GM23338 (cell line): Measurements from ENCODE around the gene RTEL1. TPM values are rescaled to one million over a fixed set of nuclear protein-coding genes. Genes with fewer than 3 reads are reported as not detected.

ENCODE experiments used
- ATAC-seq: fragments of 200-7000 bp; cut with Tn5 transposase; 3 replicates; pipeline ENCODE4 v1.9.1; 2020
- DNase-seq: peaks from one replicate; pipeline ENCODE4 v3.0.0-alpha.2; 2015; ENCODE audit warnings: low spot score
- H2AFZ ChIP-seq: fragments of 200-600 bp; sonication (generic); 2 replicates; pipeline ENCODE4 v1.8.0; 2016; ENCODE audit warnings: antibody characterized with exemption, mild to moderate bottlenecking, moderate library complexity
- H3F3A ChIP-seq: fragments of 200-600 bp; sonication (generic); replicated peaks from 2 replicates; pipeline ENCODE4 v1.8.0; 2017; ENCODE audit warnings: antibody characterized with exemption, mixed run types, low read depth
- H3K27ac ChIP-seq: fragments of 200-600 bp; sonication (generic); 2 replicates; pipeline ENCODE4 v1.6.1; 2016; ENCODE audit warnings: low read depth
- H3K27me3 ChIP-seq: fragments of 200-600 bp; sonication (generic); 2 replicates; pipeline ENCODE4 v1.8.0; 2016; ENCODE audit warnings: mild to moderate bottlenecking, mixed run types, moderate library complexity; ENCODE audit not compliant: insufficient read depth
- H3K36me3 ChIP-seq: fragments of 200-600 bp; sonication (generic); 2 replicates; pipeline ENCODE4 v1.8.0; 2016; ENCODE audit warnings: mild to moderate bottlenecking; ENCODE audit not compliant: insufficient read depth
- H3K4me1 ChIP-seq: fragments of 200-600 bp; sonication (generic); 2 replicates; pipeline ENCODE4 v1.8.0; 2016; ENCODE audit warnings: mild to moderate bottlenecking, moderate library complexity; ENCODE audit not compliant: insufficient read depth
- H3K4me2 ChIP-seq: fragments of 200-600 bp; sonication (generic); 2 replicates; pipeline ENCODE4 v1.7.1; 2017; ENCODE audit warnings: mixed run types
- H3K4me3 ChIP-seq: fragments of 200-600 bp; sonication (generic); 2 replicates; pipeline ENCODE4 v1.6.1; 2016; ENCODE audit warnings: mixed run types
- H3K79me2 ChIP-seq: fragments of 200-600 bp; sonication (generic); replicated peaks from 2 replicates; pipeline ENCODE4 v1.8.0; 2017; ENCODE audit warnings: mild to moderate bottlenecking; ENCODE audit not compliant: insufficient read depth
- H3K9me2 ChIP-seq: fragments of 200-600 bp; sonication (generic); 2 replicates; pipeline ENCODE4 v1.8.0; 2017; ENCODE audit not compliant: insufficient read depth
- H4K20me1 ChIP-seq: fragments of 200-600 bp; sonication (generic); replicated peaks from 2 replicates; pipeline ENCODE4 v1.8.0; 2017; ENCODE audit warnings: mild to moderate bottlenecking; ENCODE audit not compliant: insufficient read depth
- H3K27ac Mint-ChIP-seq: 2 replicates; pipeline ENCODE4 v1.8.0; 2020; ENCODE audit warnings: inconsistent platforms, mild to moderate bottlenecking, moderate library complexity, mixed read lengths
- H3K27me3 Mint-ChIP-seq: 3 replicates; pipeline ENCODE4 v1.8.0; 2022; ENCODE audit warnings: low read depth, mild to moderate bottlenecking, moderate library complexity, mixed read lengths, inconsistent platforms; ENCODE audit not compliant: insufficient read depth, poor library complexity
- H3K36me3 Mint-ChIP-seq: 3 replicates; pipeline ENCODE4 v1.8.0; 2021; ENCODE audit warnings: low read depth, mild to moderate bottlenecking, inconsistent platforms, moderate library complexity, mixed read lengths
- H3K4me1 Mint-ChIP-seq: 3 replicates; pipeline ENCODE4 v1.8.0; 2020; ENCODE audit warnings: mild to moderate bottlenecking, inconsistent platforms, mixed read lengths
- H3K4me3 Mint-ChIP-seq: 3 replicates; pipeline ENCODE4 v1.8.0; 2021; ENCODE audit warnings: moderate library complexity, mild to moderate bottlenecking, inconsistent platforms, mixed read lengths
- H3K9me3 Mint-ChIP-seq: 3 replicates; pipeline ENCODE4 v1.8.0; 2020; ENCODE audit warnings: moderate library complexity, mild to moderate bottlenecking, inconsistent platforms, mixed read lengths
- CREB1 ChIP-seq: fragments of 250-450 bp; sonication (Bioruptor Pico); IDR thresholded peaks from 2 replicates; pipeline ENCODE4 v1.5.0; 2020; ENCODE audit warnings: low read depth, mild to moderate bottlenecking, moderate library complexity
- EZH2phosphoT487 ChIP-seq: fragments of 200-600 bp; sonication (generic); IDR thresholded peaks from one replicate; pipeline ENCODE4 v1.8.1; 2018; ENCODE audit warnings: antibody characterized with exemption; ENCODE audit not compliant: unreplicated experiment
- JUNB ChIP-seq: IDR thresholded peaks from one replicate; pipeline ENCODE4 v1.6.1; 2016; ENCODE audit warnings: antibody characterized with exemption; ENCODE audit not compliant: unreplicated experiment
- NANOG ChIP-seq: IDR thresholded peaks from 2 replicates; pipeline ENCODE4 v1.6.1; 2016; ENCODE audit warnings: antibody characterized with exemption, borderline replicate concordance
- polyA plus RNA-seq: library from polyadenylated mRNA; unstranded; fragments of >200 nt; fragmentation: Nextera tagmentation; extraction: Ambion mirVana; gene quantifications from 2 replicates; pipeline ENCODE4 v1.2.1, GENCODE V29; 2016
- total RNA-seq: library from RNA; depleted of rRNA; stranded (reverse); fragments of >200 nt; shearing (Covaris generic); gene quantifications from 2 replicates; pipeline ENCODE4 v1.2.3, GENCODE V29; 2014
- TF ChIP-seq, protein P1 (sequence below): fragments of 250-450 bp; sonication (Bioruptor Pico); IDR thresholded peaks from 2 replicates; pipeline ENCODE4 v1.5.0; 2020; ENCODE audit warnings: mild to moderate bottlenecking, moderate library complexity
- TF ChIP-seq, protein P2 (sequence below), 2 experiments: fragments of 200-600 bp in 1 of 2; sonication (generic) in 1 of 2; conservative IDR thresholded peaks; 2 replicates each; pipeline versions ENCODE4 v1.5.1 to v1.6.1; 2016 to 2017; ENCODE audit warnings: antibody characterized with exemption in 2 of 2, low read depth in 2 of 2, mild to moderate bottlenecking in 2 of 2, moderate library complexity in 1 of 2
- TF ChIP-seq, protein P3 (sequence below): IDR thresholded peaks from 2 replicates; pipeline ENCODE4 v1.6.1; 2016; ENCODE audit warnings: antibody characterized with exemption

The RTEL1 gene
- total and polyA plus RNA-seq, 2 experiments from 2014 or later, result 14.2 to 34.5 TPM

DNA sequence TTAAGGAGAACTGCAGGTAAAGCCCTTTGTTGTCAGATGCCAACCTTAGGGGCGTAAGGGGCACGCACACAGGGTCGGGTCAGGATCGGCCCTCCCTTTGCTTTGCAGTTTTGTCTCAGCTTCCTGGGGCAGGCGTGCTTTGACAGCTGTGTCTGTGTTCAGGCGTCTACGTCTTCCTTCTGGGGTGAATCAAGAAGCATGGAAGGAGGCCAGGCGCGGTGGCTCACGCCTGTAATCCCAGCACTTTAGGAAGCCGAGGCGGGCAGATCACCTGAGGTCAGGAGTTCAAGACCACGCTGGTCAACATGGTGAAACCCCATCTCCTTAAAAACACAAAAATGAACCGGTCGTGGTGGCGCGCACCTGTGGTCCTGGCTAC is 51.0 kb downstream of the RTEL1 start:
- TF ChIP-seq, protein P1, sequence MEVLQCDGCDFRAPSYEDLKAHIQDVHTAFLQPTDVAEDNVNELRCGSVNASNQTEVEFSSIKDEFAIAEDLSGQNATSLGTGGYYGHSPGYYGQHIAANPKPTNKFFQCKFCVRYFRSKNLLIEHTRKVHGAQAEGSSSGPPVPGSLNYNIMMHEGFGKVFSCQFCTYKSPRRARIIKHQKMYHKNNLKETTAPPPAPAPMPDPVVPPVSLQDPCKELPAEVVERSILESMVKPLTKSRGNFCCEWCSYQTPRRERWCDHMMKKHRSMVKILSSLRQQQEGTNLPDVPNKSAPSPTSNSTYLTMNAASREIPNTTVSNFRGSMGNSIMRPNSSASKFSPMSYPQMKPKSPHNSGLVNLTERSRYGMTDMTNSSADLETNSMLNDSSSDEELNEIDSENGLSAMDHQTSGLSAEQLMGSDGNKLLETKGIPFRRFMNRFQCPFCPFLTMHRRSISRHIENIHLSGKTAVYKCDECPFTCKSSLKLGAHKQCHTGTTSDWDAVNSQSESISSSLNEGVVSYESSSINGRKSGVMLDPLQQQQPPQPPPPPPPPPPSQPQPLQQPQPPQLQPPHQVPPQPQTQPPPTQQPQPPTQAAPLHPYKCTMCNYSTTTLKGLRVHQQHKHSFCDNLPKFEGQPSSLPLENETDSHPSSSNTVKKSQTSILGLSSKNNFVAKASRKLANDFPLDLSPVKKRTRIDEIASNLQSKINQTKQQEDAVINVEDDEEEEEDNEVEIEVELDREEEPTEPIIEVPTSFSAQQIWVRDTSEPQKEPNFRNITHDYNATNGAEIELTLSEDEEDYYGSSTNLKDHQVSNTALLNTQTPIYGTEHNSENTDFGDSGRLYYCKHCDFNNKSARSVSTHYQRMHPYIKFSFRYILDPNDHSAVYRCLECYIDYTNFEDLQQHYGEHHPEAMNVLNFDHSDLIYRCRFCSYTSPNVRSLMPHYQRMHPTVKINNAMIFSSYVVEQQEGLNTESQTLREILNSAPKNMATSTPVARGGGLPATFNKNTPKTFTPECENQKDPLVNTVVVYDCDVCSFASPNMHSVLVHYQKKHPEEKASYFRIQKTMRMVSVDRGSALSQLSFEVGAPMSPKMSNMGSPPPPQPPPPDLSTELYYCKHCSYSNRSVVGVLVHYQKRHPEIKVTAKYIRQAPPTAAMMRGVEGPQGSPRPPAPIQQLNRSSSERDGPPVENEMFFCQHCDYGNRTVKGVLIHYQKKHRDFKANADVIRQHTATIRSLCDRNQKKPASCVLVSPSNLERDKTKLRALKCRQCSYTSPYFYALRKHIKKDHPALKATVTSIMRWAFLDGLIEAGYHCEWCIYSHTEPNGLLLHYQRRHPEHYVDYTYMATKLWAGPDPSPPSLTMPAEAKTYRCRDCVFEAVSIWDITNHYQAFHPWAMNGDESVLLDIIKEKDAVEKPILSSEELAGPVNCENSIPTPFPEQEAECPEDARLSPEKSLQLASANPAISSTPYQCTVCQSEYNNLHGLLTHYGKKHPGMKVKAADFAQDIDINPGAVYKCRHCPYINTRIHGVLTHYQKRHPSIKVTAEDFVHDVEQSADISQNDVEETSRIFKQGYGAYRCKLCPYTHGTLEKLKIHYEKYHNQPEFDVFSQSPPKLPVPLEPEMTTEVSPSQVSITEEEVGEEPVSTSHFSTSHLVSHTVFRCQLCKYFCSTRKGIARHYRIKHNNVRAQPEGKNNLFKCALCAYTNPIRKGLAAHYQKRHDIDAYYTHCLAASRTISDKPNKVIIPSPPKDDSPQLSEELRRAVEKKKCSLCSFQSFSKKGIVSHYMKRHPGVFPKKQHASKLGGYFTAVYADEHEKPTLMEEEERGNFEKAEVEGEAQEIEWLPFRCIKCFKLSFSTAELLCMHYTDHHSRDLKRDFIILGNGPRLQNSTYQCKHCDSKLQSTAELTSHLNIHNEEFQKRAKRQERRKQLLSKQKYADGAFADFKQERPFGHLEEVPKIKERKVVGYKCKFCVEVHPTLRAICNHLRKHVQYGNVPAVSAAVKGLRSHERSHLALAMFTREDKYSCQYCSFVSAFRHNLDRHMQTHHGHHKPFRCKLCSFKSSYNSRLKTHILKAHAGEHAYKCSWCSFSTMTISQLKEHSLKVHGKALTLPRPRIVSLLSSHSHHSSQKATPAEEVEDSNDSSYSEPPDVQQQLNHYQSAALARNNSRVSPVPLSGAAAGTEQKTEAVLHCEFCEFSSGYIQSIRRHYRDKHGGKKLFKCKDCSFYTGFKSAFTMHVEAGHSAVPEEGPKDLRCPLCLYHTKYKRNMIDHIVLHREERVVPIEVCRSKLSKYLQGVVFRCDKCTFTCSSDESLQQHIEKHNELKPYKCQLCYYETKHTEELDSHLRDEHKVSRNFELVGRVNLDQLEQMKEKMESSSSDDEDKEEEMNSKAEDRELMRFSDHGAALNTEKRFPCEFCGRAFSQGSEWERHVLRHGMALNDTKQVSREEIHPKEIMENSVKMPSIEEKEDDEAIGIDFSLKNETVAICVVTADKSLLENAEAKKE (CRISPR knock-in tag), result no peak
- no peak for TF ChIP-seq EZH2phosphoT487
- no peak for TF ChIP-seq NANOG
- no peak for TF ChIP-seq JUNB
- TF ChIP-seq, protein P2, sequence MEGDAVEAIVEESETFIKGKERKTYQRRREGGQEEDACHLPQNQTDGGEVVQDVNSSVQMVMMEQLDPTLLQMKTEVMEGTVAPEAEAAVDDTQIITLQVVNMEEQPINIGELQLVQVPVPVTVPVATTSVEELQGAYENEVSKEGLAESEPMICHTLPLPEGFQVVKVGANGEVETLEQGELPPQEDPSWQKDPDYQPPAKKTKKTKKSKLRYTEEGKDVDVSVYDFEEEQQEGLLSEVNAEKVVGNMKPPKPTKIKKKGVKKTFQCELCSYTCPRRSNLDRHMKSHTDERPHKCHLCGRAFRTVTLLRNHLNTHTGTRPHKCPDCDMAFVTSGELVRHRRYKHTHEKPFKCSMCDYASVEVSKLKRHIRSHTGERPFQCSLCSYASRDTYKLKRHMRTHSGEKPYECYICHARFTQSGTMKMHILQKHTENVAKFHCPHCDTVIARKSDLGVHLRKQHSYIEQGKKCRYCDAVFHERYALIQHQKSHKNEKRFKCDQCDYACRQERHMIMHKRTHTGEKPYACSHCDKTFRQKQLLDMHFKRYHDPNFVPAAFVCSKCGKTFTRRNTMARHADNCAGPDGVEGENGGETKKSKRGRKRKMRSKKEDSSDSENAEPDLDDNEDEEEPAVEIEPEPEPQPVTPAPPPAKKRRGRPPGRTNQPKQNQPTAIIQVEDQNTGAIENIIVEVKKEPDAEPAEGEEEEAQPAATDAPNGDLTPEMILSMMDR (conservative IDR thresholded peaks at IDR 0.05; ENCODE audit: low read depth in 2 of 2), result no peak
- no peak for TF ChIP-seq CREB1 (CRISPR knock-in tag)
- TF ChIP-seq, protein P3, sequence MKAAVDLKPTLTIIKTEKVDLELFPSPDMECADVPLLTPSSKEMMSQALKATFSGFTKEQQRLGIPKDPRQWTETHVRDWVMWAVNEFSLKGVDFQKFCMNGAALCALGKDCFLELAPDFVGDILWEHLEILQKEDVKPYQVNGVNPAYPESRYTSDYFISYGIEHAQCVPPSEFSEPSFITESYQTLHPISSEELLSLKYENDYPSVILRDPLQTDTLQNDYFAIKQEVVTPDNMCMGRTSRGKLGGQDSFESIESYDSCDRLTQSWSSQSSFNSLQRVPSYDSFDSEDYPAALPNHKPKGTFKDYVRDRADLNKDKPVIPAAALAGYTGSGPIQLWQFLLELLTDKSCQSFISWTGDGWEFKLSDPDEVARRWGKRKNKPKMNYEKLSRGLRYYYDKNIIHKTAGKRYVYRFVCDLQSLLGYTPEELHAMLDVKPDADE, result no peak
- Histone ChIP-seq H3K27me3 (no peaks in the 10 kb centered on the region), H4K20me1 (peaks cover 14% of the 10 kb centered on the region), H3K79me2 (peaks cover 65% of the 10 kb centered on the region), H3K9me2 (no peaks in the 10 kb centered on the region), H3F3A (peaks cover 11% of the 10 kb centered on the region; the same call in 1 of the 2 replicates), H3K36me3 (peaks cover 4% of the 10 kb centered on the region; the same call in 1 of the 2 replicates), H2AFZ (no peak overlapping the region), H3K27ac (no peak overlapping the region), H3K4me2 (peak overlapping the region; percentile 93), H3K4me3 (peak overlapping the region; percentile 85), H3K4me1 (no peaks in the 10 kb centered on the region; the same call in 1 of the 2 replicates)
- Mint-ChIP-seq H3K4me3 (peak overlapping the region; percentile 87), H3K27me3 (peaks cover 12% of the 10 kb centered on the region), H3K36me3 (peaks cover 54% of the 10 kb centered on the region), H3K27ac (no peak overlapping the region), H3K4me1 (peaks cover 10% of the 10 kb centered on the region), H3K9me3 (no peaks in the 10 kb centered on the region)
- ATAC-seq, result no peak
- DNase-seq, result no peak
